HCT116 (cell line): ENCODE results near the gene ABCC8. TPM values are rescaled to one million over a fixed set of nuclear protein-coding genes. Genes with fewer than 3 reads are reported as not detected.

Experiments
- ATAC-seq: fragments of 200-7000 bp; cut with Tn5 transposase; 2 replicates; pipeline ENCODE4 v1.9.1; 2020; ENCODE audit warnings: mild to moderate bottlenecking, moderate library complexity
- BruUV-seq: library from RNA; stranded (reverse); fragments of 400-500 nt; replicated peaks from 2 replicates; lab custom pipeline; 2021; lab: Mats Ljungman, UMichigan
- CTCF ChIA-PET: fragments of 300-600 bp; sonication (Branson Sonifier 250); formaldehyde crosslinking; loops from one replicate; lab custom pipeline; 2021; ENCODE audit warnings: antibody characterized with exemption; lab: Charles Lee
- POLR2A ChIA-PET: fragments of 300-600, 350-600 bp; sonication (Branson Sonifier 250); formaldehyde crosslinking; loops from one replicate; lab custom pipeline; 2021; ENCODE audit warnings: antibody characterized with exemption; lab: Charles Lee
- RAD21 ChIA-PET, 2 experiments: fragments of 300-600 bp; sonication (Branson Sonifier 250); formaldehyde crosslinking; loops; one replicate each; lab custom pipeline; 2023; ENCODE audit warnings: low total read pairs in 2 of 2; ENCODE audit not compliant: uncharacterized antibody in 2 of 2, unreplicated experiment in 2 of 2, low non-redundant PET in 1 of 2; lab: Charles Lee
- DNase-seq: peaks from one replicate; pipeline ENCODE4 v3.0.0-alpha.2; 2010; ENCODE audit warnings: low read depth, low spot score
- H2AFZ ChIP-seq: fragments of 200-600 bp; shearing (Covaris generic), sonication (generic); 2 replicates; pipeline ENCODE4 v1.6.1; 2017; ENCODE audit warnings: low read depth, mixed run types, mixed read lengths, antibody characterized with exemption, low read length; ENCODE audit not compliant: poor library complexity, severe bottlenecking
- H3K27ac ChIP-seq: 2 replicates; pipeline ENCODE4 v1.5.1; 2012; ENCODE audit warnings: low read depth, low read length
- H3K27me3 ChIP-seq: fragments of 200-600 bp; sonication (generic); 2 replicates; pipeline ENCODE4 v1.6.1; 2016; ENCODE audit warnings: mixed run types, low read length, mixed read lengths; ENCODE audit not compliant: insufficient read depth
- H3K36me3 ChIP-seq, 2 experiments: fragments of 200-500 bp in 1 of 2; fragments of 200-600 bp in 1 of 2; sonication (Bioruptor generic) in 1 of 2; sonication (generic) in 1 of 2; 2 replicates each; pipeline versions ENCODE4 v1.5.1 to v1.6.1; 2014 to 2016; ENCODE audit warnings: low read length in 2 of 2, inconsistent platforms in 1 of 2, mixed read lengths in 1 of 2, mixed run types in 1 of 2; ENCODE audit not compliant: insufficient read depth in 2 of 2, control insufficient read depth in 1 of 2
- H3K4me1 ChIP-seq, 2 experiments: fragments of 200-600 bp in 1 of 2; sonication (generic) in 1 of 2; 2 replicates each; pipeline versions ENCODE4 v1.5.1 to v1.6.1; 2012 to 2017; ENCODE audit warnings: low read length in 2 of 2, inconsistent platforms in 1 of 2, mild to moderate bottlenecking in 1 of 2, mixed read lengths in 1 of 2, mixed run types in 1 of 2, moderate library complexity in 1 of 2; ENCODE audit not compliant: insufficient read depth in 2 of 2, control insufficient read depth in 1 of 2
- H3K4me2 ChIP-seq: fragments of 200-600 bp; sonication (generic); 2 replicates; pipeline ENCODE4 v1.6.1; 2017; ENCODE audit warnings: mixed run types, low read length, mixed read lengths
- H3K4me3 ChIP-seq, 2 experiments: fragments of 200-600 bp in 1 of 2; sonication (generic) in 1 of 2; replicated peaks in 1 of 2; 2 replicates each; pipeline ENCODE4 v1.5.1; 2011 to 2016; ENCODE audit warnings: low read length in 2 of 2, control low read depth in 1 of 2, low read depth in 1 of 2, mild to moderate bottlenecking in 1 of 2, mixed read lengths in 1 of 2, mixed run types in 1 of 2
- H3K79me2 ChIP-seq: fragments of 200-600 bp; sonication (generic); 2 replicates; pipeline ENCODE4 v1.6.1; 2017; ENCODE audit warnings: mild to moderate bottlenecking, mixed run types, low read length, moderate library complexity, mixed read lengths; ENCODE audit not compliant: insufficient read depth
- H3K9ac ChIP-seq: fragments of 200-600 bp; sonication (generic); 2 replicates; pipeline ENCODE4 v1.6.1; 2016; ENCODE audit warnings: low read length, mixed read lengths
- H3K9me2 ChIP-seq: fragments of 200-600 bp; sonication (generic), shearing (Covaris generic); 2 replicates; pipeline ENCODE4 v1.6.1; 2017; ENCODE audit warnings: mixed run types, mild to moderate bottlenecking, moderate library complexity; ENCODE audit not compliant: insufficient read depth
- H3K9me3 ChIP-seq, 2 experiments: fragments of 200-500 bp in 1 of 2; fragments of 200-600 bp in 1 of 2; sonication (Bioruptor generic) in 1 of 2; sonication (generic) in 1 of 2; 2 replicates each; pipeline ENCODE4 v1.6.1; 2014 to 2017; ENCODE audit warnings: low read length in 2 of 2, mixed read lengths in 2 of 2, inconsistent platforms in 1 of 2, low read depth in 1 of 2, mild to moderate bottlenecking in 1 of 2, mixed run types in 1 of 2, moderate library complexity in 1 of 2; ENCODE audit not compliant: control insufficient read depth in 1 of 2, insufficient read depth in 1 of 2
- H4K20me1 ChIP-seq: fragments of 200-600 bp; sonication (generic), shearing (Covaris generic); 2 replicates; pipeline ENCODE4 v1.6.1; 2017; ENCODE audit warnings: mixed run types, mild to moderate bottlenecking, moderate library complexity; ENCODE audit not compliant: insufficient read depth
- ATF3 ChIP-seq: IDR thresholded peaks from 2 replicates; pipeline ENCODE4 v1.6.1; 2012
- CBX3 ChIP-seq: IDR thresholded peaks from 2 replicates; pipeline ENCODE4 v1.6.1; 2012; ENCODE audit warnings: low read depth
- CEBPB ChIP-seq: IDR thresholded peaks from 2 replicates; pipeline ENCODE4 v1.6.1; 2012; ENCODE audit warnings: low read depth
- CTCF ChIP-seq, 3 experiments: fragments of 200-600 bp in 1 of 3; sonication (generic) in 1 of 3; IDR thresholded peaks in 2 of 3; conservative IDR thresholded peaks in 1 of 3; 2 replicates each; pipeline ENCODE4 v1.5.1; 2012 to 2017; ENCODE audit warnings: low read depth in 2 of 3, low read length in 2 of 3, antibody characterized with exemption in 1 of 3, borderline replicate concordance in 1 of 3, control low read depth in 1 of 3, mild to moderate bottlenecking in 1 of 3, mixed read lengths in 1 of 3, mixed run types in 1 of 3, moderate library complexity in 1 of 3; ENCODE audit not compliant: insufficient read depth in 1 of 3
- EGR1 ChIP-seq: IDR thresholded peaks from 2 replicates; pipeline ENCODE4 v1.6.1; 2012; ENCODE audit warnings: low read depth
- ELF1 ChIP-seq: IDR thresholded peaks from 2 replicates; pipeline ENCODE4 v1.6.1; 2012; ENCODE audit warnings: low read depth, borderline replicate concordance
- EZH2 ChIP-seq: fragments of 200-600 bp; sonication (generic); IDR thresholded peaks from 2 replicates; pipeline ENCODE4 v1.6.1; 2017; ENCODE audit warnings: antibody characterized with exemption, mixed run types
- EZH2phosphoT487 ChIP-seq: fragments of 200-600 bp; IDR thresholded peaks from 2 replicates; pipeline ENCODE4 v1.6.1; 2018; ENCODE audit warnings: antibody characterized with exemption, borderline replicate concordance
- FOSL1 ChIP-seq: IDR thresholded peaks from 2 replicates; pipeline ENCODE4 v1.6.1; 2012; ENCODE audit warnings: low read depth
- JUND ChIP-seq: IDR thresholded peaks from 2 replicates; pipeline ENCODE4 v1.6.1; 2012
- MAX ChIP-seq: IDR thresholded peaks from 2 replicates; pipeline ENCODE4 v1.6.1; 2012
- POLR2A ChIP-seq: IDR thresholded peaks from 2 replicates; pipeline ENCODE4 v1.7.0; 2011; ENCODE audit warnings: borderline replicate concordance; ENCODE audit not compliant: insufficient read depth, insufficient read length; ENCODE audit errors: extremely low read depth
- POLR2AphosphoS5 ChIP-seq: IDR thresholded peaks from 2 replicates; pipeline ENCODE4 v1.6.1; 2011; ENCODE audit warnings: mild to moderate bottlenecking, low read depth, low read length, moderate library complexity
- RAD21 ChIP-seq: IDR thresholded peaks from 2 replicates; pipeline ENCODE4 v1.6.1; 2012; ENCODE audit warnings: low read depth, mild to moderate bottlenecking
- SIN3A ChIP-seq: IDR thresholded peaks from 2 replicates; pipeline ENCODE4 v1.6.1; 2012; ENCODE audit warnings: low read depth
- SP1 ChIP-seq: IDR thresholded peaks from 2 replicates; pipeline ENCODE4 v1.6.1; 2012; ENCODE audit warnings: low read depth
- SRF ChIP-seq: IDR thresholded peaks from 2 replicates; pipeline ENCODE4 v1.6.1; 2012; ENCODE audit warnings: low read depth
- TCF7L2 ChIP-seq: IDR thresholded peaks from 2 replicates; pipeline ENCODE4 v1.7.0; 2011; ENCODE audit warnings: borderline replicate concordance, inconsistent platforms; ENCODE audit not compliant: insufficient read depth, insufficient read length; ENCODE audit errors: extremely low read depth
- YY1 ChIP-seq: IDR thresholded peaks from 2 replicates; pipeline ENCODE4 v1.6.1; 2011; ENCODE audit warnings: low read length, low read depth, moderate library complexity, mild to moderate bottlenecking; ENCODE audit not compliant: insufficient replicate concordance; ENCODE audit errors: extremely low read depth
- ZNF274 ChIP-seq: fragments of 200-500 bp; sonication (Bioruptor generic); IDR thresholded peaks from 2 replicates; pipeline ENCODE4 v1.6.1; 2014; ENCODE audit warnings: mild to moderate bottlenecking, low read depth, low read length, inconsistent platforms
- intact Hi-C: fragments of 100-400 bp; cut with micrococcal nuclease; formaldehyde crosslinking; loops from 2 replicates; pipeline ENCODE4 v1.10.0; 2022
- total RNA-seq: library from RNA; stranded (reverse); gene quantifications from one replicate; pipeline ENCODE4 v1.2.1, GENCODE V29; 2021; ENCODE audit not compliant: unreplicated experiment

The ABCC8 gene
- total RNA-seq, 1 experiment from 2014 or later: 0.39 TPM

- Histone ChIP-seq H3K4me1 (peaks cover 5 to 22% of the 10 kb centered on the region in 2 experiments; a peak in 3 of 4 replicates), H3K4me3 (no peak overlapping the region), H3K9me3 (no peaks in the 10 kb centered on the region), H3K79me2 (no peaks in the 10 kb centered on the region), H4K20me1 (no peaks in the 10 kb centered on the region), H3K4me2 (no peak overlapping the region), H3K27ac (no peak overlapping the region)
- ATAC-seq (no peak), DNase-seq (no peak)
- ChIA-PET RAD21 (interaction anchor here in 1 of 2 experiments (1.9 kb wide), 1 partner anchor 119 kb away, joined by 8 read pairs; no protein-coding TSS in a partner anchor), POLR2A (no interaction called here)
- BruUV-seq: no TSS peak
- TF ChIP-seq EZH2 (no peak), ELF1 (no peak), CTCF (IDR thresholded peaks at IDR 0.05 in 2 of 3, conservative IDR thresholded peaks at IDR 0.05 in 1 of 3; ENCODE audit: borderline replicate concordance in 1 of 3, insufficient read depth in 1 of 3, low read depth in 2 of 3, low read length in 2 of 3) (no peak), RAD21 (no peak), SRF (no peak), SP1 (no peak), MAX (no peak), POLR2A (no peak), ATF3 (no peak), SIN3A (no peak), JUND (no peak), CBX3 (no peak), CEBPB (no peak), ZNF274 (no peak), TCF7L2 (no peak), FOSL1 (no peak), EGR1 (no peak), POLR2AphosphoS5 (no peak), YY1 (no peak), EZH2phosphoT487 (no peak)
- TF ChIP-seq, all 23 proteins: peak for 0
- Histone ChIP-seq H3K9ac (no peak overlapping the region), H3K36me3 (no peaks in the 10 kb centered on the region), H2AFZ (no peak overlapping the region), H3K27me3 (no peaks in the 10 kb centered on the region), H3K9me2 (no peaks in the 10 kb centered on the region)
- intact Hi-C loops: loop anchor here (10.0 kb wide), 1 partner anchor 558 kb away; no protein-coding TSS in a partner anchor
- CTCF ChIA-PET: interaction anchor here (1.4 to 2.8 kb wide), 2 partner anchors 114 to 118 kb away, joined by 3 to 27 read pairs; partner anchors contain the start of gene KCNJ11
Measured at GRCh38 chr11:17502630-17503029, 26.0 kb upstream of the ABCC8 start.
